GM12864 (cell line): ENCODE measurements around the gene SPTA1.

Source experiments
- DNase-seq: peaks from one replicate; pipeline ENCODE4 v3.0.0-alpha.2; 2011; ENCODE audit warnings: low read depth
- H3K4me3 ChIP-seq: 2 replicates; pipeline ENCODE4 v1.5.1; 2011; ENCODE audit warnings: mild to moderate bottlenecking, low read depth, low read length, control low read depth
- TF ChIP-seq, protein P1 (sequence below): IDR thresholded peaks from 2 replicates; pipeline ENCODE4 v1.5.1; 2011; ENCODE audit warnings: low read depth, mild to moderate bottlenecking, moderate library complexity, low read length, control low read depth, inconsistent platforms; ENCODE audit errors: missing control alignments

Gene SPTA1

DNA sequence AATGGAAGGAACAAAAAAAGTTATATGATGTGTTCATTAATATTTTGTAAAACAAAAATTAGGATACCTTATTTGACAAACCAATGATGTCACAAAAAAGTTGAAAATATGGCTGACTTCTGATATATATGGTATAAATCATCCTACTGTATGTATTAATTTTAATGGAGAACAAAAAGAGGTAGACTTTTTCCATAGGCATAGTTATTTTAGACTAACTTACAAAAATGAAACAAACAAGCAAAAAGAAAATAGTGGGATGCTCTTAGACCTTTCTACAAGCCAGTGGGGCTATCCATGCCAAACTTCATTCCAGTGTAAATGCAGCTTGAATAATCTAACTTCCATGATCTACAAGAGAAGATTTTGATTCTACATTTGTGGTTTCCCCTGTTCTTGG, 522 bp upstream of the SPTA1 start:
- no peak overlapping the region for H3K4me3 ChIP-seq
- TF ChIP-seq, protein P1, sequence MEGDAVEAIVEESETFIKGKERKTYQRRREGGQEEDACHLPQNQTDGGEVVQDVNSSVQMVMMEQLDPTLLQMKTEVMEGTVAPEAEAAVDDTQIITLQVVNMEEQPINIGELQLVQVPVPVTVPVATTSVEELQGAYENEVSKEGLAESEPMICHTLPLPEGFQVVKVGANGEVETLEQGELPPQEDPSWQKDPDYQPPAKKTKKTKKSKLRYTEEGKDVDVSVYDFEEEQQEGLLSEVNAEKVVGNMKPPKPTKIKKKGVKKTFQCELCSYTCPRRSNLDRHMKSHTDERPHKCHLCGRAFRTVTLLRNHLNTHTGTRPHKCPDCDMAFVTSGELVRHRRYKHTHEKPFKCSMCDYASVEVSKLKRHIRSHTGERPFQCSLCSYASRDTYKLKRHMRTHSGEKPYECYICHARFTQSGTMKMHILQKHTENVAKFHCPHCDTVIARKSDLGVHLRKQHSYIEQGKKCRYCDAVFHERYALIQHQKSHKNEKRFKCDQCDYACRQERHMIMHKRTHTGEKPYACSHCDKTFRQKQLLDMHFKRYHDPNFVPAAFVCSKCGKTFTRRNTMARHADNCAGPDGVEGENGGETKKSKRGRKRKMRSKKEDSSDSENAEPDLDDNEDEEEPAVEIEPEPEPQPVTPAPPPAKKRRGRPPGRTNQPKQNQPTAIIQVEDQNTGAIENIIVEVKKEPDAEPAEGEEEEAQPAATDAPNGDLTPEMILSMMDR, result no peak
- DNase-seq, result no peak

DNA sequence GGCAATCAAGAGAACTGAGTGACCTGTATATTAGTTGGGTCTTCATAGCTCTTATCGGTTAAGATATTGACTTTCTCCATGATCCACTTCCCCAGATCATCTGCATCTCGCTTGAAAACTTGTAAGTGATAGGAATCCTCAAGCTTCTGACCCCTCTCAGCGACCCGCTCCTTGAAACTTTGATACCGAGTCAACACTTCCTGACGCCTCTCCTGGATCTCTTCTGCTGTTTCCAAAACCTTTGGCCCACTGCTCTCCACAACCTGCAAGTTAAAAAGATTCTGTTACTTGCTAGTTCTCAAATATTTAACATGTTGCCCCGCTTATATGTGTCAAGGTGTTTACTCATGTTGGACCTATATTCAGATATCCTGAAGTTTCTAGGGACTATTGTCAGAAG, 1.4 kb downstream of the SPTA1 start:
- TF ChIP-seq, protein P1, result no peak
- H3K4me3 ChIP-seq, result no peak overlapping the region
- DNase-seq, result no peak

- DNase-seq, result no peak
- TF ChIP-seq, protein P1, result no peak
- no peak overlapping the region for H3K4me3 ChIP-seq
Observed at GRCh38 chr1:158681606-158682005, 4.9 kb downstream of the SPTA1 start.

GRCh38 chr1:158679289-158679688, 7.2 kb downstream of the SPTA1 start:
- TF ChIP-seq, protein P1, result no peak
- no peak for DNase-seq
- no peak overlapping the region for H3K4me3 ChIP-seq

DNA sequence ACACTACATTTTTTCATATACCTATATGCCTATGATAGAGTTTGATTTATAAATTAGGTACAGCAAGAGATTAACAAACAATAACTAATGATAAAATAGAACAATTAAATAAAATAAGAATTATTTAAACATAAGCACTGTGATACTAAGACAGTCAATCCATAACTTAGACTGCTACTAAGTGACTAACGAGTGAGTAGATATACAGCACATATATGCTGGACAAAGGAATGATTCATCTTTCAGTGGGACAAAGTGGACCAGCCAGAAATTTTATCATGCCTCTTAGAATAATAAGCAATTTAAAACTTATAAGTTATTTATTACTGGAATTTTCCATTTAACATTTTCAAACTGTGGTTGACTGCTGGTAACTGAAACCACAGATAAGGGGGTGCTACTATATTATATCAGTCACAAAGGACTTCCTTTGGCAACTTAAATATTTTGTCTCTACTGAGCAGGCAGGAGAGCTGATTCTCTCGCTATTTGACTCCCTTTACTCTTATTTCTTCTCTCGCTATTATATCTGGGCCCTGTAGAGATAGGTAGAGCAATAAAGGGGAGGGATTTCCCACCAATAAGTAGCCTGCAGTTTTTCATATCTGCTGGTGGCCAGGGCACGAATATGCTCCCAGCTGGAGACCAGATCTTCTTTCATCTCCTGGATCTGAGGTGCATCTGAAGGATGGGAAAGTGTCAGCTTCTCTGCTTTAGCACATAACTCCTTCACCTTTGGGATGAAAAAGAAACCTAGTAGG, 10.8 kb downstream of the SPTA1 start:
- no peak for DNase-seq
- TF ChIP-seq, protein P1, result no peak
- H3K4me3 ChIP-seq, result no peak overlapping the region

GRCh38 chr1:158674302-158674701, 12.2 kb downstream of the SPTA1 start:
- no peak overlapping the region for H3K4me3 ChIP-seq
- TF ChIP-seq, protein P1, result no peak
- no peak for DNase-seq

GRCh38 chr1:158666037-158666436, 20.5 kb downstream of the SPTA1 start:
- TF ChIP-seq, protein P1, result no peak
- no peak overlapping the region for H3K4me3 ChIP-seq
- DNase-seq, result no peak
